ENCODE results near the gene OBSCN.

The OBSCN gene

GRCh38 chr1:228308085-228308601 is 100.3 kb downstream of the OBSCN start:
- no peak for DNase-seq (ENCODE audit: low read depth in 2 of 2)

- DNase-seq (ENCODE audit: low read depth in 2 of 2), result no peak
Measured at GRCh38 chr1:228308628-228309325, 100.9 kb downstream of the OBSCN start.

- DNase-seq (ENCODE audit: low read depth in 2 of 2), result no peak
Measured at GRCh38 chr1:228309326-228310067, 101.7 kb downstream of the OBSCN start.

GRCh38 chr1:228310162-228310792 is 102.4 kb downstream of the OBSCN start:
- DNase-seq (ENCODE audit: low read depth in 2 of 2), result no peak

- no peak for DNase-seq (ENCODE audit: low read depth in 2 of 2)
Measured at GRCh38 chr1:228311091-228311490, 103.2 kb downstream of the OBSCN start.

GRCh38 chr1:228312136-228312764 is 104.4 kb downstream of the OBSCN start:
- no peak for DNase-seq (ENCODE audit: low read depth in 2 of 2)

GRCh38 chr1:228313536-228314277 is 105.9 kb downstream of the OBSCN start:
- DNase-seq (ENCODE audit: low read depth in 2 of 2), result no peak

- DNase-seq (ENCODE audit: low read depth in 2 of 2), result no peak
Measured at GRCh38 chr1:228314315-228314657, 106.4 kb downstream of the OBSCN start.

GRCh38 chr1:228314658-228315483 is 107.0 kb downstream of the OBSCN start:
- DNase-seq (ENCODE audit: low read depth in 2 of 2), result no peak

GRCh38 chr1:228315484-228315944 is 107.7 kb downstream of the OBSCN start:
- no peak for DNase-seq (ENCODE audit: low read depth in 2 of 2)

- DNase-seq (ENCODE audit: low read depth in 2 of 2), result no peak
Measured at GRCh38 chr1:228315945-228316588, 108.2 kb downstream of the OBSCN start.

GRCh38 chr1:228316589-228317387 is 108.9 kb downstream of the OBSCN start:
- no peak for DNase-seq (ENCODE audit: low read depth in 2 of 2)

GRCh38 chr1:228317411-228317828 is 109.6 kb downstream of the OBSCN start:
- DNase-seq (ENCODE audit: low read depth in 2 of 2), result no peak

- DNase-seq (ENCODE audit: low read depth in 2 of 2), result no peak
Measured at GRCh38 chr1:228317891-228318810, 110.3 kb downstream of the OBSCN start.

- DNase-seq (ENCODE audit: low read depth in 2 of 2), result no peak
Measured at GRCh38 chr1:228318823-228319241, 111.0 kb downstream of the OBSCN start.

- no peak for DNase-seq (ENCODE audit: low read depth in 2 of 2)
Measured at GRCh38 chr1:228319352-228320088, 111.7 kb downstream of the OBSCN start.

- no peak for DNase-seq (ENCODE audit: low read depth in 2 of 2)
Measured at GRCh38 chr1:228320394-228320793, 112.5 kb downstream of the OBSCN start.

Data from stimulated activated CD8-positive, alpha-beta memory T cell treated with anti-CD3 and anti-CD28 coated beads, Interleukin-2, amount 100 ng/mL, for 1 hour (primary cell).